NCI-H1694 treated with DMSO at 0.1 percent for 48 hours (cell line): ENCODE measurements around the gene SNAP29.
A peak's percentile ranks its signal among the peaks of the same experiment; 100 is the strongest.
"Not testable (repeated sequence)": the region's sequence is repeated elsewhere in the genome, so short reads cannot be mapped to it uniquely, and the experiment has no call there.

Source experiments
- DNase-seq: peaks from one replicate; lab custom pipeline; 2025; lab: John Stamatoyannopoulos, UW

Gene SNAP29

DNA sequence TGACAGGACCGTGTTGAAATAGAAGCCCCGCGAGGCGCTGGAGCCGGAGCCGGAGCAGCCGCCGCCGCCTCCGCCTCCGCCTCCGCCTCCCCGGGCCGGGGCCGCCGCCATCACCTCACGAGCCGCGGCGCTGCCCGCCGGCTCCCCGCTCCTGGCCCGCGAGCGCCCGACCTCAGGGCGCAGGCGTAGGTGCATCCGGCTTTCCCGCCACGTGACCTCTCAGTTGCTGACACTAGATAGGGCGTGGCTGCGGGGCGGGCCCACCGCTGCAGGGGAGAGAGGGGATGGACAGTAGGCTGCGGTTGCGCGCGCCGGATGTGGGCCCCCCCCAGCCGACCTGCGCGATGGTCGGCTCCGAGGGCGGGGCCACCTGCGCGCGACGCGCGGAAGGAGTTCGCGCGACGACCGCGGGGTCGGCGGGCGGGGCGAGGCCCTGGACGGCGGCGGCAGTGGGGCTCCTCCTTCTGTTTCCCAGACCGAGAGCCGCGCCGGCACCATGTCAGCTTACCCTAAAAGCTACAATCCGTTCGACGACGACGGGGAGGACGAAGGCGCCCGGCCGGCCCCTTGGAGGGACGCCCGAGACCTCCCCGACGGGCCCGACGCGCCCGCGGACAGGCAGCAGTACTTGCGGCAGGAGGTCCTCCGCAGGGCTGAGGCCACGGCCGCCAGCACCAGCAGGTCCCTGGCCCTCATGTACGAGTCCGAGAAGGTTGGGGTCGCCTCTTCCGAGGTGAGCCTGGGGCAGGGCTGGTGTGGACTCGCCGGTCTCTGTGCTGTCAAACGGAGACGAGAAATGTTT is at the start of gene SNAP29, which contains the start of gene PI4KA:
Gene SNAP29, plus strand, starts transcription at position 393 of the 802 bp plus-strand sequence. Its CDS starts 104 bp downstream, at position 497.
Gene PI4KA, minus strand, starts transcription at position 197 of the 802 bp plus-strand sequence. Its CDS starts 86 bp downstream, at position 111.
- peak; percentile 90 for DNase-seq

DNA sequence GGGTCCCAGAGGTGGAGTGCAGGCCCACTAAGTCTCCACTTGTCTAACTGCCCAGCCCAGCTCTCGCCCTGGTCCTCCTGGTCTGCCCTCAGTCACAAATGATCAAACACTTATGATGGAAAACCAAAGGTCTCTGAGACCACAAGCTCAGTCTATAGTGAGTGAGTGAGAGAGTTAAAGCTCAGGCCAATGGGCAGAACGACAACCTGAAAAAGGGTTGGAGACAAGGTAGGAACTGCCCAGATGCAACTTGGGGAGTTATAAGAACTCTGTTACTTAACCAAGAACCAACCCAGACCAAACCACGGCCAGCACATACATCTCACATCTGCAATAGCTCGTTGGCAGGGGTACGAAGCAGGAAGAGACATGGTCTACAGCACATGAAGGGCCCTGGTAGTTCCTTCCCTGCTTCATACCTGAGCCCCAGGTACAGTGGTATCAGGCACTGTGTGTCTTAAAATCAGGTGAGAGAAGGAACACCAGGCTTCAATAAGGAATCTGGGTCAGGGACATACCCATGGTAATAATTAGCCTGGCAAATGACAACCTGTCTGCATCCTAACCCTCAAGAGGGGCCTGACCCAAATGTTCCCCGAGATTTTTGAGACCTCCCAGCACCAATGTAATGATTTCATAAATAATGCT is 49.1 kb upstream of the SNAP29 start:
- DNase-seq, result no peak

- no peak for DNase-seq
Measured at GRCh38 chr22:20810645-20811044, 48.2 kb upstream of the SNAP29 start.

DNA sequence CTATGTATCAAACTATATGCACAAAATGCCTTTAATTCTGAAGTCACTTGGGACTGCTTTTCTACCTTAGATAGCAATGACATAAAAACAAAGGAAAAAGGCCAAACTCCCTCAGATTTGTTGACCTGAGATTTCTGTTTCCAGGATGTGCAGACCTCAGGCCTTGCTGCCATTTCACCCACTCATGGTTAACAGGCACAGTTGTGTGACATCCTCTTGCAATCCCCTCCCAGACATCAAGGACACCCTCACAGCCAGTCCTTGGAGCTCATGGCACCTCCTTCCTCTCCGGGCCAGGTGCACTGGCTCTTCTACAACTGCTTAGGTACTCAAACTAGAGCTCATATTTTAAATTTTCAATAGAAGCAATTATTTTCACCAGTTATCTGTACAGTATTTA is 47.6 kb upstream of the SNAP29 start:
- DNase-seq, result no peak

DNA sequence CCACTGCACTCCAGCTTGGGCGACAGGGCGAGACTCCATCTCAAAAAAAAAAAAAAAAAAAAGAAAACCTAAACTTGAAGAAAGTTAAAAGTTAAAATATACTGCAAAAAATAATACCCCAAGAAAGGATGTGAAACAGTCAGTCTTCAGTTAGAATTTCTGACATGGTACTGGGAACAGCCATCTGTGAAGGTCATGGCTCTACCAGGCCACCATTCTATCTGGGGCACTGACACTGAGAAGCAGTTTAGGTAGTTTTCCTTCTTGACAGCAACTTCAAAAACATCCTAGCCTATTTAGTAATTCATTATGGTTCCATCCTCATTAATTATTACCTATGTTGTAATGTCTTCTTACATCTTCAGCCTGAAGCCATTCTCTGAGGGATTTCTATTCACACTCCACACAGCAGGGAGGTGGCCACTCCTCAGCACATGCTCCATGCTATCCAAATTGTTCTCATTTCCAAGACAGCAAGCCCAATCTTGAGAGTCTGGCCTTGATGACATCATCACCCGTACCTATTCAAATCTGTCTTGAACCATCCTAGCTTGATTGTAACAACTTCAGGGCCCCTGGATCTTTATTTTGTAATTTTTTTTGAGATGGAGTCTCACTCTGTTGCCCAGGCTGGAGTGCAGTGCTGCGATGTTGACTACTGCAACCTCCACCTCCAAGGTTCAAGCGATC is 46.7 kb upstream of the SNAP29 start:
- DNase-seq, result no peak

DNA sequence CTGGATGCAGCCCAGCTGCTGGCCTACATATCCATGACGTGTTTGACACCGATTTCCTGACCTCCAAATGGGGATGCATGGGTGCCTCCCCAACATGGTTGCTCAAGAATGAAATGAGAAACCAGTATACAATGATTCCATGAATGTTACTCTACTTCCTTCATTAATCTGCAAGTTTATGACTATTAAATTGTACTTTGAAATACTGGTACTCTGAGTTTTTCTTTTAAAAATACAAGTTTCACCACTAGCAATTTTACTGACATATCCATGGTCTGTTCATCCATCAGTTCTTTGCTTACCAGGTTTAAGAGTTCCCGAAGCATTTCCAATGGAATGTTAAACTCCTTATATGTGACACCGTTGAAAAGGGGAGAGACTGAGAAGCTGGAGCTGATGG is 45.8 kb upstream of the SNAP29 start:
- DNase-seq, result no peak

GRCh38 chr22:20814221-20814808 is 44.5 kb upstream of the SNAP29 start:
- no peak for DNase-seq

- DNase-seq, result no peak
Measured at GRCh38 chr22:20815477-20816050, 43.2 kb upstream of the SNAP29 start.

GRCh38 chr22:20816559-20816958 is 42.2 kb upstream of the SNAP29 start:
- no peak for DNase-seq

- DNase-seq, result no peak
Measured at GRCh38 chr22:20818471-20818870, 40.3 kb upstream of the SNAP29 start.

GRCh38 chr22:20819471-20819870 is 39.3 kb upstream of the SNAP29 start:
- DNase-seq, result no peak

- DNase-seq, result not testable (repeated sequence)
Measured at GRCh38 chr22:20821717-20822239, 37.0 kb upstream of the SNAP29 start.

GRCh38 chr22:20822240-20822639 is 36.6 kb upstream of the SNAP29 start:
- DNase-seq, result no peak

GRCh38 chr22:20823264-20823663 is 35.5 kb upstream of the SNAP29 start:
- no peak for DNase-seq

GRCh38 chr22:20825216-20825615 is 33.6 kb upstream of the SNAP29 start:
- not testable (repeated sequence) for DNase-seq

GRCh38 chr22:20825624-20826023 is 33.2 kb upstream of the SNAP29 start:
- no peak for DNase-seq

DNA sequence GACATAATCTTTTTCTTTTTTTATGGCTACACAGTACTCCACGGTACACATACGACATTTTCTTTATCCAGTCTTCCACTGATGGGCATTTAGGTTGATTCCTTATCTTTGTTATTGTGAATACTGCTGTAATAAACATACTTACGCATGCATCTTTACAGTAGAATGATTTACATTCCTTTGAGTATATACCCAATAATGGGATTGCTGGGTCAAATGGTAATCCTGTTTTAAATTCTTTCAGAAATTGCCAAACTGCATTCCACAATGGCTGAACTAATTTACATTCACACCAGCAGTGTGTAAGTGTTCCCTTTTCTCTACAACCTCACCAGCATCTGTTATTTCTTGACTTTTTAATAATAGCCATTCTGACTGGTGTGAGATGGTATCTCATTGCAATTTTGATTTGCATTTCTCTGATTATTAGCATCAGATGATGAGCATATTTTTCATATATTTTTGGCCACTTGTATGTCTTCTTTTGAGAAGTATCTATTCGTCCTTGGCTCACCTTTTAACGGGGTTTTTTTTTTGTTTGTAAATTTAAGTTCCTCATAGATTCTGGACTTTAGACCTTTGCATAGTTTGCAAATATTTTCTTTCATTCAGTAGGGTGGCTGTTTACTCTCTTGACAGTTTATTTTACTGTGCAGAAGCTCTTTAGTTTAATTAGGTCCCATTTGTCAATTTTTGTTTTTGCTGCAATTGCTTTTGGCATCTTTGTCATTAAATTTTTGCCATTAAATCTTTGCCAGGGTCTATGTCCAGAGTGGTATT is 32.2 kb upstream of the SNAP29 start:
- DNase-seq, result not testable (repeated sequence)

DNA sequence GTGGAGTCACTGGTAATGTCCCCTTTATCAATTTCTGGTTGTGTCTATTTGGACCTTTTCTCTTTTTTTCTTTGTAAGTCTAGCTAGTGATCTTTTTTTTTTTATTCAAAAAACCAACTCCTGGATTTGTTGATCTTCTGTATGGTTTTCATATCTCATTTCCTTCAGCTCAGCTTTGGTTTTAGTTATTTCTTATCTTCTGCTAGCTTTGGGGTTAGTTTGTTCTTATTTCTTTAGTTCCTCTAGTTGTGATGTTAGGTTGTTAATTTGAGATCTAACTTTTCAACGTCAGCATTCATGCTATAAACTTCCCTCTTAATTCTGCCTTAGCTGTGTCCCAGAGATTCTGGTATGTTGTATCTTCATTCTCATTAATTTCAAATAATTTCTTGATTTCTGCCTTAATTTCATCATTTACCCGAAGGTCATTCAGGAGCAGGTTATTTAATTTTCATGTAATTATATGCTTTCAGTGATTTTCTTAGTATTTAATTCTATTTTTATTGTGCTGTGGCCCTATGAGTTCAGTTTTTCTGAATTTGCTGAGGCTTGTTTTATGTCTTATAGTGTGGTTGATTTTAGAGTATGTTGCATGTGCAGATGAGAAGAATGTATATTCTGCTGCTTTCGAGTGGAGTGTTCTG is 29.2 kb upstream of the SNAP29 start:
- DNase-seq, result no peak

- no peak for DNase-seq
Measured at GRCh38 chr22:20833225-20833665, 25.6 kb upstream of the SNAP29 start.

- DNase-seq, result no peak
Measured at GRCh38 chr22:20834206-20834605, 24.6 kb upstream of the SNAP29 start.
